MG63 (cell line): ENCODE results near the gene CENPF. TPM values are rescaled to one million over a fixed set of nuclear protein-coding genes. Genes with fewer than 3 reads are reported as not detected.

Source experiments
- DNase-seq: peaks from one replicate; pipeline ENCODE4 v3.0.0-alpha.2; 2020
- H3K27me3 ChIP-seq: fragments of 250-450 bp; sonication (Bioruptor Pico); 2 replicates; pipeline ENCODE4 v1.5.1; 2020; ENCODE audit warnings: mild to moderate bottlenecking, moderate library complexity
- H3K36me3 ChIP-seq: fragments of 250-450 bp; sonication (Bioruptor Pico); 2 replicates; pipeline ENCODE4 v1.5.1; 2020; ENCODE audit warnings: mild to moderate bottlenecking, moderate library complexity
- H3K4me3 ChIP-seq: fragments of 250-450 bp; sonication (Bioruptor Pico); 2 replicates; pipeline ENCODE4 v1.5.1; 2020; ENCODE audit warnings: mild to moderate bottlenecking, moderate library complexity
- H3K9me3 ChIP-seq: fragments of 250-450 bp; sonication (Bioruptor Pico); 2 replicates; pipeline ENCODE4 v1.5.1; 2020; ENCODE audit warnings: mild to moderate bottlenecking, moderate library complexity
- total RNA-seq: library from RNA; depleted of rRNA; stranded (reverse); fragments of >200 nt; shearing (Covaris generic); gene quantifications from 2 replicates; pipeline ENCODE4 v1.2.3, GENCODE V29; 2014; ENCODE audit warnings: low replicate concordance; rRNA removed

Gene CENPF, protein sequence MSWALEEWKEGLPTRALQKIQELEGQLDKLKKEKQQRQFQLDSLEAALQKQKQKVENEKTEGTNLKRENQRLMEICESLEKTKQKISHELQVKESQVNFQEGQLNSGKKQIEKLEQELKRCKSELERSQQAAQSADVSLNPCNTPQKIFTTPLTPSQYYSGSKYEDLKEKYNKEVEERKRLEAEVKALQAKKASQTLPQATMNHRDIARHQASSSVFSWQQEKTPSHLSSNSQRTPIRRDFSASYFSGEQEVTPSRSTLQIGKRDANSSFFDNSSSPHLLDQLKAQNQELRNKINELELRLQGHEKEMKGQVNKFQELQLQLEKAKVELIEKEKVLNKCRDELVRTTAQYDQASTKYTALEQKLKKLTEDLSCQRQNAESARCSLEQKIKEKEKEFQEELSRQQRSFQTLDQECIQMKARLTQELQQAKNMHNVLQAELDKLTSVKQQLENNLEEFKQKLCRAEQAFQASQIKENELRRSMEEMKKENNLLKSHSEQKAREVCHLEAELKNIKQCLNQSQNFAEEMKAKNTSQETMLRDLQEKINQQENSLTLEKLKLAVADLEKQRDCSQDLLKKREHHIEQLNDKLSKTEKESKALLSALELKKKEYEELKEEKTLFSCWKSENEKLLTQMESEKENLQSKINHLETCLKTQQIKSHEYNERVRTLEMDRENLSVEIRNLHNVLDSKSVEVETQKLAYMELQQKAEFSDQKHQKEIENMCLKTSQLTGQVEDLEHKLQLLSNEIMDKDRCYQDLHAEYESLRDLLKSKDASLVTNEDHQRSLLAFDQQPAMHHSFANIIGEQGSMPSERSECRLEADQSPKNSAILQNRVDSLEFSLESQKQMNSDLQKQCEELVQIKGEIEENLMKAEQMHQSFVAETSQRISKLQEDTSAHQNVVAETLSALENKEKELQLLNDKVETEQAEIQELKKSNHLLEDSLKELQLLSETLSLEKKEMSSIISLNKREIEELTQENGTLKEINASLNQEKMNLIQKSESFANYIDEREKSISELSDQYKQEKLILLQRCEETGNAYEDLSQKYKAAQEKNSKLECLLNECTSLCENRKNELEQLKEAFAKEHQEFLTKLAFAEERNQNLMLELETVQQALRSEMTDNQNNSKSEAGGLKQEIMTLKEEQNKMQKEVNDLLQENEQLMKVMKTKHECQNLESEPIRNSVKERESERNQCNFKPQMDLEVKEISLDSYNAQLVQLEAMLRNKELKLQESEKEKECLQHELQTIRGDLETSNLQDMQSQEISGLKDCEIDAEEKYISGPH (N-terminal part only)
- 43.0 and 64.5 TPM in 2 replicates for total RNA-seq

- peak; percentile 99 for DNase-seq
- peaks cover 11% of the 10 kb centered on the region for H3K36me3 ChIP-seq
- H3K4me3 ChIP-seq = peak within 1 kb of the TSS; percentile 76
- H3K9me3 ChIP-seq = no peaks in the 10 kb centered on the region
- no peaks in the 10 kb centered on the region for H3K27me3 ChIP-seq
Measured at GRCh38 chr1:214602764-214603657, at the start of gene CENPF. Gene CENPF, plus strand, starts transcription at chr1:214603195. Its CDS starts 10,560 bp downstream, at chr1:214613755.

DNA sequence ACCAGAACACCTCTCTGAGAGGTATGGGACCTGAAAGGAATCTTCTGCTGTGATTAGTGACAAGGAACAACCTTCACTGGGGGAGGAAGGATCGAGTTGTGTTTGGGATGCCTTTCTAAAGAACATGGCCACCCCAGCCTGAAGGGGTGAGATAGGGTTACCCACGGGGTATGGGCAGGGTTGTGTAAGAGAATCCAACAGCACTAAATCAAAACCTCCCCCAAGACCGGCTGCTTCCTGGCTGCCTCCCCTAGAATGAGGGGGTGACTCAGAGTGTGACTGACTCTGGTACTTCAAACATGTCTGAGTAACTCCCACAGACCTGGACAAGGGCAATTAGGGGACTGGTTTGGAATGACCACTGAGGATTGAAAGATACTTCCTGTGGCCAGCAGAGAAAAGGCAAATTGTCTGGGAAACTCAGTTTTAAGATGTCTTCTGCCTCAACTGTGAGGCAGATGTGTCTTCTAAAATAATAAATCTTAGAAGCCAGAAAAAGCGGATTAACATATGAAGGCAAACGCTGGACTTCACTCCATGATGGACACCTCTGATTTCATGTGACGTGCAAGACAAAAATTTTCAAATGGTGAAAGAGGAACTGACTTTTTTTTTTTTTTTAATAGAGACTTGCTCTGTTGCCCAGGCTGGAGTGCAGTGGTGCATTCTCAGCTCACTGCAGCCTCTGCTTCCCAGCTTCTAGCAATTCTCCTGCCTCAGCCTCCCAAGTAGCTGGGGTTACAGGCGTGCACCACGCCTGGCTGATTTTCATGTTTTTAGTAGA, 44.9 kb upstream of the CENPF start:
- H3K4me3 ChIP-seq = no peak overlapping the region
- H3K27me3 ChIP-seq = no peaks in the 10 kb centered on the region
- no peaks in the 10 kb centered on the region for H3K9me3 ChIP-seq
- H3K36me3 ChIP-seq = no peaks in the 10 kb centered on the region
- DNase-seq = peak; percentile 88

DNA sequence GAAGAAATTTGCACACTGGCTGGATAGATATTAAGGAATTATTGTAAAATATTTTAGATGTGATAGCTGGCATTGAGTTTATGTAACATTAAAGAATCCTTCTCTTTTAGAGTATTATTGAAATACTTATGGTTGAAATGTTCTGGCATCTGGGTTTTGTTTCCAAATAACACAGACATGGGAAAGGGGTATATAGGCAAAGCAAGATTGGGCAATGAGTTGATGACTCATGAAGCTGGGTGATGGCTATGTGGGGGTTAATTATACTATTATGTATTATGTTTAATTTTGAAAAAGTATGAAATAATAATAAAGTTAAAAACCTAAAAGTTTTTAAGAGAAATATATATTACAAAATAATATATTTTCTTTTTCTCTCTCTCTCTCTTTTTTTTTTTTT, 39.1 kb upstream of the CENPF start:
- Histone ChIP-seq H3K36me3 (no peaks in the 10 kb centered on the region), H3K27me3 (no peaks in the 10 kb centered on the region), H3K4me3 (no peak overlapping the region), H3K9me3 (no peaks in the 10 kb centered on the region)
- no peak for DNase-seq

DNA sequence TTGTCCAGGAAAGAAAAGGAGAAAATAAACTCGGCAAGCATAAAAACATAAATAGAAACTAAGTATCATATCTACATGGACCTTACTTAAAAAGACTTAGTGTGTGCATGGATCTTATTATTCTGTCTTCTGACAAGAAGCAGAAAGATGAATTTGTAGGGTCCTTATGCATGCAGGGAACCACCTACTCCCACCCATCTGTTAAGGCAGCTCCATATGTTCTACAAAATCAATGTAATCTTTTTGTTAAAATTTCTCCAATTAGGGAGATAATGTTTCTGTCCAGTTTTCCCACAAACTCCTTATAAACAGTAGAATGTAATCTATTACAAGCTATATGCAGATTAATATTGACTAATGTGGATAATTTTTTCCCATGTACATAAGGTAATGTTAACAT, 37.7 kb upstream of the CENPF start:
- DNase-seq = no peak
- H3K9me3 ChIP-seq = no peaks in the 10 kb centered on the region
- H3K27me3 ChIP-seq = no peaks in the 10 kb centered on the region
- no peak overlapping the region for H3K4me3 ChIP-seq
- H3K36me3 ChIP-seq = no peaks in the 10 kb centered on the region

GRCh38 chr1:214566158-214567104, 36.6 kb upstream of the CENPF start:
- H3K9me3 ChIP-seq = no peaks in the 10 kb centered on the region
- no peak overlapping the region for H3K4me3 ChIP-seq
- H3K27me3 ChIP-seq = no peaks in the 10 kb centered on the region
- H3K36me3 ChIP-seq = no peaks in the 10 kb centered on the region
- DNase-seq = peak; percentile 95

GRCh38 chr1:214567481-214567980, 35.5 kb upstream of the CENPF start:
- Histone ChIP-seq H3K4me3 (no peak overlapping the region), H3K36me3 (no peaks in the 10 kb centered on the region), H3K27me3 (no peaks in the 10 kb centered on the region), H3K9me3 (no peaks in the 10 kb centered on the region)
- no peak for DNase-seq

DNA sequence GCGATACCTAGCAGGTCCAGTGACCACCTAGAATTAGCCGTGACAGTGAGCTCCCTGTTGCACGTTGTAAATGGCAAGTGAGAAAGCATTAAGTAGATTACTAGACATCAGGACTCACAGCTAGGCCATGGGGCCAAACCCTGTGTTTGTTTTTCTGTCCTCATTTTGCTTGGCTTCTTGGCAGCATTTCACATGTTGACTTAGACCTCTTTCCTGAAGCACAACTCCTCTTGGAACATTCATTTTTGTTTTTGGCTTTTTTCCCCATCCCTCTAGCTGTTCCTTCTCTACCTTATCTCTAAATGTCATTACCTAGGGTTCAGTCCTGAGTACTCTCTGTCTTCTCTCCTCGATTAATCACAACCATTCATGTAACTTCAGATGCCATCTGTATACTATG, 34.7 kb upstream of the CENPF start:
- peak; percentile 77 for DNase-seq
- no peaks in the 10 kb centered on the region for H3K36me3 ChIP-seq
- H3K27me3 ChIP-seq = no peaks in the 10 kb centered on the region

GRCh38 chr1:214569357-214570004, 33.5 kb upstream of the CENPF start:
- peak; percentile 76 for DNase-seq
- H3K36me3 ChIP-seq = no peaks in the 10 kb centered on the region
- no peaks in the 10 kb centered on the region for H3K9me3 ChIP-seq
- no peaks in the 10 kb centered on the region for H3K27me3 ChIP-seq
- no peak overlapping the region for H3K4me3 ChIP-seq

More for the DNA sequence above, 34.7 kb upstream of the CENPF start:
- Histone ChIP-seq H3K9me3 (no peaks in the 10 kb centered on the region), H3K4me3 (no peak overlapping the region)

- H3K9me3 ChIP-seq = peaks cover under 1% of the 10 kb centered on the region
- no peak overlapping the region for H3K4me3 ChIP-seq
- H3K36me3 ChIP-seq = no peaks in the 10 kb centered on the region
- no peaks in the 10 kb centered on the region for H3K27me3 ChIP-seq
- DNase-seq = peak; percentile 38
Measured at GRCh38 chr1:214570442-214570841, 32.6 kb upstream of the CENPF start.

- no peak for DNase-seq
- Histone ChIP-seq H3K36me3 (no peaks in the 10 kb centered on the region), H3K9me3 (peaks cover 9% of the 10 kb centered on the region)
Measured at GRCh38 chr1:214571281-214571680, 31.7 kb upstream of the CENPF start.

DNA sequence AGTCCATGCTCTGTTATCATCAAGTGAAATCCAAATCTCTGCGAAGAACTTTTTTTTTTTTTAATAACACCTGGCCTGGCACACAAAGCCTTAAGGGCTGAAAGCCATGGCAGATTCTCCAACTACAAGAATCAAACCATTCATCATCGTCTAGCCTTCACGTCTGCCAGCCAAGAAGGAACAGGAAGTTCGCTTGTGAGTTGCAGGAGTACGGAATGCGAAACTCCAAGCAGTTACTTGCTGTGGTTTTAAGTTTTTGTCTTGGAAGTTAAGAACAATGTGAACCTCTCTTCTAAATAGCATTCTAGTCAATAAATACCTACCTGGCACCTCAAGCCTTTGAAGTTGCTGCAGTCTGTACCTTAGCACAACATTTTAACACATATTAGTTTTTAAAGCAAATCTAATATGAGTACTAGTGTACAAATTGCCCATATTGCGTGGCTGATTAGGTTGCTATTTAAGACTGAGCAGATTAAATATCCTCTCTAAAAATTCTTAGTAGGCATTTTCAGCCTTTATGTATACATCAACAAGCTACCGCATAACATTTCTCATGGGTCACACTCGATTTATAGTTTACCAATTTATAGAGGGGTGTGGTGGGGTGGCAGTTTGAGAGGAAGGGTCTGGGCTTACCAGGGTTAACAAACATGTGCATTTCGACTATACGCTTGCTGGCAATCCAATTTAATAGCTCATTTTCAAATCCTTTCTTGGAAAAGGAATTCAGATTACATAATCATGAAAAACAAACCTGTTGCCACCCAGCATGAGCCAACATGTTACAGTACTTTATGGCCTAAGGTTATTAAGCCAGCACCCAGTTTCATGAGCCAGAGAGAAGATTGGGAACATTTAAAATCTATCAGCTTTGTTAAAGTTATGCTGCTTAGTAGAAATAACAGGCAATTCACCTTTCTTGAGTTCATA, 29.3 kb upstream of the CENPF start:
- no peak overlapping the region for H3K4me3 ChIP-seq
- peaks cover 16% of the 10 kb centered on the region for H3K9me3 ChIP-seq
- peak; percentile 34 for DNase-seq
- no peaks in the 10 kb centered on the region for H3K27me3 ChIP-seq
- H3K36me3 ChIP-seq = no peaks in the 10 kb centered on the region

More at GRCh38 chr1:214571281-214571680, 31.7 kb upstream of the CENPF start:
- H3K27me3 ChIP-seq = no peaks in the 10 kb centered on the region
- no peak overlapping the region for H3K4me3 ChIP-seq

DNA sequence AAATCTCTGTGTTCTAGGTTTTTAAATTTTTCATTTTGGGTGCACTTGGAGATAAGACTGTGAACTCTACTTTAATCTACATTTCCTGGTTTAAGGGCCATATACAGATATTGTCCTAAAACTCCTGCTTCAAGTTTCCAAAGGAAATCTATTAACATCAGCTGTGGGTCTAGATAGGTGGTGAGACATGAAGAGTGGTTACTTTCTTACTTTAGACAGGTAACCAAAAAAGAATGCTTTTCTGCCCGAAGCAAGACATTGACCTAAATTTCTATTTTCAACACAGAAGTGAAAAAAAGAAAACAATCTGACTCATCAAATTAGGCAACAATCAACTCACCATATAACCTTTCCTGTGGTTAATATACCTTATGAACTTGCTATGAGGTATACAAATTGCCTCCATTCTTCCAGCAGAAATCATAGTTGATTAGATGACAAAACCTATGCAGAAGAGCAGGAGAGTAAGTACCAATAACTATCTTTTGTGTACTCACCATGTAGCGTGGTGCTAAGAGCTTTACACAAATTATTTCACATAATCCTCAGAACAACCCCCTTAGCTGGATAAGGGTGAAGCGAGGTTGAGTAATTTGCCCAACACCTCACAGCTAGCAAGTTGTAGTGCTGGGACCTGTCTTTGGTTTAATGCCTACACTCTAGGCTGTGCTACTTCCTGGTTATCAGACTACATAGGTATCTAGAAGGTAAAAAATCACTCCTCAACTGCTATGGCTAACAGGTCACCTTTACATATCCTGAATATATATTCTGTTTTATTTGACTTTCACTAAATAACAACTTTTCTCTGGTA, 28.2 kb upstream of the CENPF start:
- no peaks in the 10 kb centered on the region for H3K27me3 ChIP-seq
- H3K9me3 ChIP-seq = peaks cover 16% of the 10 kb centered on the region
- no peak for DNase-seq
- H3K4me3 ChIP-seq = no peak overlapping the region
- no peaks in the 10 kb centered on the region for H3K36me3 ChIP-seq
